Omental fat pad (tissue), 4 donors: ENCODE data around the gene TAS1R1. TPM values are rescaled to one million over a fixed set of nuclear protein-coding genes. Genes with fewer than 3 reads are reported as not detected.

Experiments
- ATAC-seq: fragments of 150-250 bp; one replicate; pipeline ENCODE4 v1.9.1; 2016; ENCODE audit warnings: mild to moderate bottlenecking, moderate library complexity; ENCODE audit not compliant: low FRiP score
- DNase-seq: peaks from one replicate; pipeline ENCODE4 v3.0.0-alpha.2; 2019; ENCODE audit warnings: low spot score
- CTCF ChIP-seq, 3 donors: fragments of 450-650 bp; IDR thresholded peaks; one replicate each; pipeline ENCODE4 v1.5.1; 2016 to 2017; ENCODE audit warnings: antibody characterized with exemption in 3 of 3, mild to moderate bottlenecking in 3 of 3, moderate library complexity in 2 of 3
- total RNA-seq, 4 donors: library from RNA; depleted of rRNA; stranded (reverse); fragments of >200 nt; gene quantifications; one replicate each; pipeline ENCODE4 v1.1.0, GENCODE V29; 2016

Gene TAS1R1
- total RNA-seq, 4 donors from 2014 or later = 0.19 TPM; not detected in 3

DNA sequence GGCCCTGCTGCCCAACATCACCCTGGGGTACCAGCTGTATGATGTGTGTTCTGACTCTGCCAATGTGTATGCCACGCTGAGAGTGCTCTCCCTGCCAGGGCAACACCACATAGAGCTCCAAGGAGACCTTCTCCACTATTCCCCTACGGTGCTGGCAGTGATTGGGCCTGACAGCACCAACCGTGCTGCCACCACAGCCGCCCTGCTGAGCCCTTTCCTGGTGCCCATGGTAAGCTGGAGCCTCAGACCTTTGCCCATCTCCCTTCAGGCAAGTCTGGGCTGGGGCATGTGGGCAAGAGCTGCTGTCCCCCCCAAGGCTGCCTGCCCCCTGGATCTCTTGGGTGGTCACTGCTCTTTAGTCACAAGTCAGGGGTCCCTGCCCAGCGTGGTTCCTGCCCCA lies 15.9 kb downstream of the TAS1R1 start:
- ATAC-seq = no peak
- no peak for TF ChIP-seq CTCF (IDR thresholded peaks at IDR 0.05)

DNA sequence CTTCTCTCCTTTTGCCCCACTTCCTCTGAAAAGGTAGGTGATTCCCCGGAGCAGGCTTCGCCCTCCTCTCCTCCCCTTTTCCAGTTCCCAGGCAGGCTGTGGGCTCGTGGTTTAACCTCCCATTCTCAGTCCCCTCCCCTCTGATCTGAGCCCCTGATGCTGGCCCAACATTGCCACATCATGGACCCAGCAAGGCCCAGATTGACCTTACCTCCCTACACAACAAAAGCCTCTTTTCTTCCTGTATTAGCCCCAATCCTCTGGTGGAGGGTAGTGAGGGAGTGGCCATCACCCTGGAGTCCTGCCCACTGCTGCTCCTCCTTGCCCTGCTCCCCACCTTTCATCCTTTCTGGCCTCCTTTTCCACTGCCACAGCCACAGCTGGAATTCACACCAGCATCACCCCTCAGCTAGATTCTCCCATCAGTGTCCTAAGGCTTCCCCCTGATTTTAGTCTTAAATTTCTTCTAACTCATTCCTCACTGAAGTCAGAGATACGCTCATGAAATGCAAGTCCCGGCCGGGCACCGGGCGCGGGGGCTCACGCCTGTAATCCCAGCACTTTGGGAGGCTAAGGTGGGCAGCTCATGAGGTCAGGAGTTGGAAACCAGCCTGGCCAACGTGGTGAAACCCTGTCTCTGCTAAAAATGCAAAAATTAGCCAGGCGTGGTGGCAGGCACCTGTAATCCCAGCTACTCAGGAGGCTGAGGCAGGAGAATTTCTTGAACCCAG lies 17.7 kb downstream of the TAS1R1 start:
- ATAC-seq = no peak
- DNase-seq = no peak

More for the DNA sequence above, 15.9 kb downstream of the TAS1R1 start:
- DNase-seq = no peak

GRCh38 chr1:6574025-6574620 lies 19.0 kb downstream of the TAS1R1 start:
- DNase-seq (no peak), ATAC-seq (no peak)
- no peak for TF ChIP-seq CTCF (IDR thresholded peaks at IDR 0.05)

More for the DNA sequence above, 17.7 kb downstream of the TAS1R1 start:
- TF ChIP-seq CTCF (IDR thresholded peaks at IDR 0.05) = no peak

DNA sequence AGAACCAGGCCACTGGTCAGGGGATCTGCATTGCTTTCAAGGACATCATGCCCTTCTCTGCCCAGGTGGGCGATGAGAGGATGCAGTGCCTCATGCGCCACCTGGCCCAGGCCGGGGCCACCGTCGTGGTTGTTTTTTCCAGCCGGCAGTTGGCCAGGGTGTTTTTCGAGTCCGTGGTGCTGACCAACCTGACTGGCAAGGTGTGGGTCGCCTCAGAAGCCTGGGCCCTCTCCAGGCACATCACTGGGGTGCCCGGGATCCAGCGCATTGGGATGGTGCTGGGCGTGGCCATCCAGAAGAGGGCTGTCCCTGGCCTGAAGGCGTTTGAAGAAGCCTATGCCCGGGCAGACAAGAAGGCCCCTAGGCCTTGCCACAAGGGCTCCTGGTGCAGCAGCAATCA lies 19.7 kb downstream of the TAS1R1 start:
- no peak for TF ChIP-seq CTCF (IDR thresholded peaks at IDR 0.05)
- DNase-seq (no peak), ATAC-seq (no peak)

GRCh38 chr1:6577831-6578525 lies 22.9 kb downstream of the TAS1R1 start:
- no peak for TF ChIP-seq CTCF (IDR thresholded peaks at IDR 0.05)
- ATAC-seq (peak; percentile 33), DNase-seq (no peak)

- no peak for TF ChIP-seq CTCF (IDR thresholded peaks at IDR 0.05)
- no peak for DNase-seq
- no peak for ATAC-seq
These were observed 23.7 kb downstream of the TAS1R1 start for GRCh38 chr1:6578624-6579373.
